HepG2 (cell line): Measurements from ENCODE around the gene AMDHD1. TPM values are rescaled to one million over a fixed set of nuclear protein-coding genes. Genes with fewer than 3 reads are reported as not detected.

ENCODE experiments used
- ARNT ChIP-seq: fragments of 450-650 bp; IDR thresholded peaks from 2 replicates; pipeline ENCODE4 v1.6.1; 2017
- ATF4 ChIP-seq, 2 experiments: fragments of 450-650 bp in 1 of 2; sonication (generic) in 1 of 2; formaldehyde crosslinking; IDR thresholded peaks; 2 replicates each; pipeline versions ENCODE4 v1.5.0 to v1.8.0; 2020 to 2022; ENCODE audit warnings: mild to moderate bottlenecking in 1 of 2, missing genetic modification reagents in 1 of 2
- CBX5 ChIP-seq: sonication (generic); formaldehyde crosslinking; IDR thresholded peaks from 2 replicates; pipeline ENCODE4 v1.4.0; 2020; ENCODE audit warnings: missing genetic modification reagents, borderline replicate concordance
- CREB1 ChIP-seq, 2 experiments: fragments of 450-650 bp in 1 of 2; IDR thresholded peaks; 2 replicates each; pipeline ENCODE4 v1.6.1; 2016 to 2017; ENCODE audit warnings: control low read depth in 1 of 2, mild to moderate bottlenecking in 1 of 2, missing compliant biosample characterization in 1 of 2, missing genetic modification characterization in 1 of 2
- ETV5 ChIP-seq: IDR thresholded peaks from 2 replicates; pipeline ENCODE4 v1.6.1; 2018; ENCODE audit warnings: missing biosample characterization, missing genetic modification reagents, inconsistent platforms, borderline replicate concordance
- GLI4 ChIP-seq: sonication (generic); formaldehyde crosslinking; IDR thresholded peaks from 2 replicates; pipeline ENCODE4 v1.5.1; 2020; ENCODE audit warnings: missing genetic modification reagents, mild to moderate bottlenecking, moderate library complexity, borderline replicate concordance
- KAT8 ChIP-seq: IDR thresholded peaks from 2 replicates; pipeline ENCODE4 v1.6.1; 2016; ENCODE audit warnings: missing genetic modification reagents, missing compliant biosample characterization
- MBD4 ChIP-seq: IDR thresholded peaks from 2 replicates; pipeline ENCODE4 v1.6.1; 2012; ENCODE audit warnings: low read length, inconsistent platforms, borderline replicate concordance
- MEIS2 ChIP-seq: sonication (generic); formaldehyde crosslinking; IDR thresholded peaks from 2 replicates; pipeline ENCODE4 v1.9.0; 2021; ENCODE audit warnings: mild to moderate bottlenecking, missing genetic modification reagents
- NAIF1 ChIP-seq: sonication (generic); formaldehyde crosslinking; IDR thresholded peaks from 2 replicates; pipeline ENCODE4 v1.5.0; 2020; ENCODE audit warnings: mild to moderate bottlenecking, missing genetic modification reagents, borderline replicate concordance
- NFE2L1 ChIP-seq: sonication (generic); formaldehyde crosslinking; IDR thresholded peaks from 2 replicates; pipeline ENCODE4 v1.4.0; 2020; ENCODE audit warnings: missing genetic modification reagents, mild to moderate bottlenecking, borderline replicate concordance
- NR2F6 ChIP-seq, 2 experiments: IDR thresholded peaks; 2 replicates each; pipeline ENCODE4 v1.6.1; 2016; ENCODE audit warnings: antibody characterized with exemption in 1 of 2, mild to moderate bottlenecking in 1 of 2
- SMC3 ChIP-seq: IDR thresholded peaks from 2 replicates; pipeline ENCODE4 v1.6.1; 2011; ENCODE audit warnings: low read length, improper control_type of control experiment
- ZBTB26 ChIP-seq: IDR thresholded peaks from 2 replicates; pipeline ENCODE4 v1.6.1; 2016; ENCODE audit warnings: missing compliant biosample characterization, missing genetic modification reagents, borderline replicate concordance
- ZEB1 ChIP-seq: IDR thresholded peaks from 2 replicates; pipeline ENCODE4 v1.6.1; 2012; ENCODE audit warnings: mild to moderate bottlenecking, low read depth, inconsistent platforms; ENCODE audit not compliant: insufficient replicate concordance
- ZNF430 ChIP-seq: sonication (generic); formaldehyde crosslinking; IDR thresholded peaks from 2 replicates; pipeline ENCODE4 v1.9.0; 2021; ENCODE audit warnings: mild to moderate bottlenecking, missing genetic modification reagents
- ZNF432 ChIP-seq: sonication (generic); formaldehyde crosslinking; IDR thresholded peaks from 2 replicates; pipeline ENCODE4 v1.5.0; 2020; ENCODE audit warnings: missing genetic modification reagents, mild to moderate bottlenecking, borderline replicate concordance
- ZNF746 ChIP-seq: sonication (generic); formaldehyde crosslinking; IDR thresholded peaks from 2 replicates; pipeline ENCODE4 v1.8.0; 2022; ENCODE audit warnings: mild to moderate bottlenecking, missing genetic modification reagents
- polyA plus RNA-seq, 8 experiments: library from polyadenylated mRNA; depleted of rRNA in 3 of 8; stranded (reverse) in 7 of 8; unstranded in 1 of 8; fragments of >200 nt; fragmentation: Illumina TruSeq in 4 of 8; extraction: Trizol in 4 of 8; gene quantifications; 2 replicates each; pipeline versions ENCODE4 v1.2.1 to v1.2.3, GENCODE V29; 2011 to 2016; ENCODE audit warnings: low read depth in 4 of 8, missing spikeins in 1 of 8, mixed read lengths in 1 of 8; ENCODE audit not compliant: insufficient read depth in 1 of 8
- total RNA-seq, 5 experiments: library from RNA; depleted of rRNA; stranded (reverse); fragments of >200 nt; fragmentation: Illumina TruSeq; extraction: Trizol; gene quantifications; 2 replicates each; pipeline ENCODE4 v1.2.3, GENCODE V29; 2016; ENCODE audit warnings: low read depth in 1 of 5
- TF ChIP-seq, protein P1 (sequence below): sonication (generic); formaldehyde crosslinking; IDR thresholded peaks from 2 replicates; pipeline ENCODE4 v1.9.0; 2021; ENCODE audit warnings: missing genetic modification reagents, mild to moderate bottlenecking, borderline replicate concordance
- TF ChIP-seq, protein P2 (sequence below): sonication (generic); formaldehyde crosslinking; IDR thresholded peaks from 2 replicates; pipeline ENCODE4 v1.4.0; 2020; ENCODE audit warnings: mild to moderate bottlenecking, missing genetic modification reagents

AMDHD1 gene
- total and polyA plus RNA-seq, 2 of the 13 experiments (the other 11 are each of a cell fraction or from before 2014, with no cell fraction given), result 6.5 to 29.6 TPM

- TF ChIP-seq CREB1 (IDR thresholded peaks at IDR 0.05) (no peak), CREB1 (CRISPR knock-in tag; IDR thresholded peaks at IDR 0.05) (no peak), NAIF1 (CRISPR knock-in tag) (no peak), ARNT (no peak), NR2F6 (IDR thresholded peaks at IDR 0.05) (no peak), NR2F6 (CRISPR knock-in tag; IDR thresholded peaks at IDR 0.05) (0 out of 2 replicates have a peak, but pooled peaks have one; percentile 28), ZBTB26 (no peak), ZEB1 (no peak), ATF4 (CRISPR knock-in tag; IDR thresholded peaks at IDR 0.05) (no peak), ETV5 (CRISPR knock-in tag) (no peak), MEIS2 (no peak), ZNF430 (CRISPR knock-in tag) (no peak), GLI4 (CRISPR knock-in tag) (no peak), ZNF432 (CRISPR knock-in tag) (no peak), NFE2L1 (CRISPR knock-in tag) (no peak), SMC3 (no peak), CBX5 (CRISPR knock-in tag) (no peak), KAT8 (CRISPR knock-in tag) (no peak), ZNF746 (no peak), MBD4 (no peak)
- TF ChIP-seq, protein P1, sequence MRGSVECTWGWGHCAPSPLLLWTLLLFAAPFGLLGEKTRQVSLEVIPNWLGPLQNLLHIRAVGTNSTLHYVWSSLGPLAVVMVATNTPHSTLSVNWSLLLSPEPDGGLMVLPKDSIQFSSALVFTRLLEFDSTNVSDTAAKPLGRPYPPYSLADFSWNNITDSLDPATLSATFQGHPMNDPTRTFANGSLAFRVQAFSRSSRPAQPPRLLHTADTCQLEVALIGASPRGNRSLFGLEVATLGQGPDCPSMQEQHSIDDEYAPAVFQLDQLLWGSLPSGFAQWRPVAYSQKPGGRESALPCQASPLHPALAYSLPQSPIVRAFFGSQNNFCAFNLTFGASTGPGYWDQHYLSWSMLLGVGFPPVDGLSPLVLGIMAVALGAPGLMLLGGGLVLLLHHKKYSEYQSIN, result no peak
- TF ChIP-seq, protein P2, sequence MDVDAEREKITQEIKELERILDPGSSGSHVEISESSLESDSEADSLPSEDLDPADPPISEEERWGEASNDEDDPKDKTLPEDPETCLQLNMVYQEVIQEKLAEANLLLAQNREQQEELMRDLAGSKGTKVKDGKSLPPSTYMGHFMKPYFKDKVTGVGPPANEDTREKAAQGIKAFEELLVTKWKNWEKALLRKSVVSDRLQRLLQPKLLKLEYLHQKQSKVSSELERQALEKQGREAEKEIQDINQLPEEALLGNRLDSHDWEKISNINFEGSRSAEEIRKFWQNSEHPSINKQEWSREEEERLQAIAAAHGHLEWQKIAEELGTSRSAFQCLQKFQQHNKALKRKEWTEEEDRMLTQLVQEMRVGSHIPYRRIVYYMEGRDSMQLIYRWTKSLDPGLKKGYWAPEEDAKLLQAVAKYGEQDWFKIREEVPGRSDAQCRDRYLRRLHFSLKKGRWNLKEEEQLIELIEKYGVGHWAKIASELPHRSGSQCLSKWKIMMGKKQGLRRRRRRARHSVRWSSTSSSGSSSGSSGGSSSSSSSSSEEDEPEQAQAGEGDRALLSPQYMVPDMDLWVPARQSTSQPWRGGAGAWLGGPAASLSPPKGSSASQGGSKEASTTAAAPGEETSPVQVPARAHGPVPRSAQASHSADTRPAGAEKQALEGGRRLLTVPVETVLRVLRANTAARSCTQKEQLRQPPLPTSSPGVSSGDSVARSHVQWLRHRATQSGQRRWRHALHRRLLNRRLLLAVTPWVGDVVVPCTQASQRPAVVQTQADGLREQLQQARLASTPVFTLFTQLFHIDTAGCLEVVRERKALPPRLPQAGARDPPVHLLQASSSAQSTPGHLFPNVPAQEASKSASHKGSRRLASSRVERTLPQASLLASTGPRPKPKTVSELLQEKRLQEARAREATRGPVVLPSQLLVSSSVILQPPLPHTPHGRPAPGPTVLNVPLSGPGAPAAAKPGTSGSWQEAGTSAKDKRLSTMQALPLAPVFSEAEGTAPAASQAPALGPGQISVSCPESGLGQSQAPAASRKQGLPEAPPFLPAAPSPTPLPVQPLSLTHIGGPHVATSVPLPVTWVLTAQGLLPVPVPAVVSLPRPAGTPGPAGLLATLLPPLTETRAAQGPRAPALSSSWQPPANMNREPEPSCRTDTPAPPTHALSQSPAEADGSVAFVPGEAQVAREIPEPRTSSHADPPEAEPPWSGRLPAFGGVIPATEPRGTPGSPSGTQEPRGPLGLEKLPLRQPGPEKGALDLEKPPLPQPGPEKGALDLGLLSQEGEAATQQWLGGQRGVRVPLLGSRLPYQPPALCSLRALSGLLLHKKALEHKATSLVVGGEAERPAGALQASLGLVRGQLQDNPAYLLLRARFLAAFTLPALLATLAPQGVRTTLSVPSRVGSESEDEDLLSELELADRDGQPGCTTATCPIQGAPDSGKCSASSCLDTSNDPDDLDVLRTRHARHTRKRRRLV, result no peak
Observed at GRCh38 chr12:95978774-95979173, 35.6 kb downstream of the AMDHD1 start (continued).
